ENCODE measurements around the gene RETSAT.

RETSAT gene

DNA sequence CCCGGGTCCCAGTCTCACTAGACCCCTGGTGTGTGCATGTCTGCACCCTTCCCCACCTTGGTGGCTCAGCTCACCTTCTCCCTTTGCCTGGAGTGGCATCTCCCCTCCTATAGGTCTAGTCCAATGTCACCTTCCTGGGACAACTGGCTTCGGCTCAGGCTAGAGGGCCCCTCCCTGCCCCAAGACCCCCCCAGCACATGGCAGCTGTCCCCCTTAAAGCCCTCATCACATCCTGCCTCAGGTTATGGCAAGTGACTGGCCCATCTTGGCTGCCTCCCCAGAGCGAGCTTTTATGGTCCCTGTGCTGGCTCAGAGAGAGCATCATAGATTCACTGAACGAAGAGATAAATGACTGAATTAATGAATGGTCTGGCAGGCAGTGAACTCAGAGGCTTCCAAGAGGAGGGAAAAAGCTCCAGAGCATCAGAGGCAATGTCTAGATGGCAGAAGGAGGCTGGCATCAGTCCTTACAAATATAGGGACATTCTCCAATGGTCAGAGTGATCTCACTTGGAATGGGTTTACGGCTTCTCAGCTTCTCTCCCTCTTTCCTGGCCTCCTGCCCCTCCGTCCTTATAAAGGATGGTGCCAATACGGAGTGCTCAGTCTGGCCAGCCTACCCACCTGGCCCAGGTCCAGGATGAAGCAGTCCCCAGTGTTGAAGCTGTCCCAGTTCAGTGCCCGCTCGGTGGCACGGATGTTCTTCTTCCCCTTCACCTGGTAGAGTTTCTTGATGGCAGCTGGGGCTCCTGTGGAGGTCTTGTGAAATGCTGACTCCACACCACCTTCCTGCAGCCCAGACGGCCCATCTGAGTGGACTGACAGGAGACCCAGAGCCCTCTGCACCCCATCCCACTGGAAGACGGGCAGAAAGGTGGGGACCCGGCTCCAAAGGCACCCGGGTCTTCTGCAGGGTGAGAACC, 46.5 kb upstream of the RETSAT start:
- CTCF ChIA-PET = interaction anchor here (0.8 kb wide), 1 partner anchor 20 kb away, joined by 3 read pairs; no protein-coding TSS in a partner anchor
- H3K4me1 ChIP-seq (ENCODE audit: control insufficient read depth, insufficient read depth, low read length) = no peaks in the 10 kb centered on the region
- no peak for TF ChIP-seq ZNF768 (tag by site-specific recombination; IDR thresholded peaks at IDR 0.05)
- TF ChIP-seq ZNF10 (tag by site-specific recombination; IDR thresholded peaks at IDR 0.05) = no peak
- no peak for TF ChIP-seq ZNF114 (tag by site-specific recombination; IDR thresholded peaks at IDR 0.05)
- no peak for TF ChIP-seq ZNF302 (tag by site-specific recombination; IDR thresholded peaks at IDR 0.05; ENCODE audit: low read depth)
- TF ChIP-seq KLF8 (tag by site-specific recombination; IDR thresholded peaks at IDR 0.05) = no peak
- TF ChIP-seq TRIM28 (IDR thresholded peaks at IDR 0.05; ENCODE audit: borderline replicate concordance, low read length) = no peak
- no peak for TF ChIP-seq ZIC2 (tag by site-specific recombination; IDR thresholded peaks at IDR 0.05)
- no peak for TF ChIP-seq REPIN1 (tag by site-specific recombination; IDR thresholded peaks at IDR 0.05; ENCODE audit: low read depth)
- TF ChIP-seq, protein P1, sequence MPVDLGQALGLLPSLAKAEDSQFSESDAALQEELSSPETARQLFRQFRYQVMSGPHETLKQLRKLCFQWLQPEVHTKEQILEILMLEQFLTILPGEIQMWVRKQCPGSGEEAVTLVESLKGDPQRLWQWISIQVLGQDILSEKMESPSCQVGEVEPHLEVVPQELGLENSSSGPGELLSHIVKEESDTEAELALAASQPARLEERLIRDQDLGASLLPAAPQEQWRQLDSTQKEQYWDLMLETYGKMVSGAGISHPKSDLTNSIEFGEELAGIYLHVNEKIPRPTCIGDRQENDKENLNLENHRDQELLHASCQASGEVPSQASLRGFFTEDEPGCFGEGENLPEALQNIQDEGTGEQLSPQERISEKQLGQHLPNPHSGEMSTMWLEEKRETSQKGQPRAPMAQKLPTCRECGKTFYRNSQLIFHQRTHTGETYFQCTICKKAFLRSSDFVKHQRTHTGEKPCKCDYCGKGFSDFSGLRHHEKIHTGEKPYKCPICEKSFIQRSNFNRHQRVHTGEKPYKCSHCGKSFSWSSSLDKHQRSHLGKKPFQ (tag by site-specific recombination; IDR thresholded peaks at IDR 0.05) = no peak
- no peak for TF ChIP-seq ZNF670 (tag by site-specific recombination; IDR thresholded peaks at IDR 0.05; ENCODE audit: low read depth)
- no peak for TF ChIP-seq ZNF2 (tag by site-specific recombination; IDR thresholded peaks at IDR 0.05)
- no peak for TF ChIP-seq ZNF747 (tag by site-specific recombination; IDR thresholded peaks at IDR 0.05)
- no peak for TF ChIP-seq KLF16 (tag by site-specific recombination; IDR thresholded peaks at IDR 0.05)
- no peak for TF ChIP-seq ZNF610 (tag by site-specific recombination; IDR thresholded peaks at IDR 0.05; ENCODE audit: borderline replicate concordance)
- no peak overlapping the region for H3K4me3 ChIP-seq (ENCODE audit: low read depth, low read length)
- no peaks in the 10 kb centered on the region for H3K36me3 ChIP-seq (ENCODE audit: control insufficient read depth in 2 of 2, insufficient read depth in 1 of 2, low read length in 2 of 2)
- H3K27ac ChIP-seq (ENCODE audit: extremely low read depth, low read depth, low read length) = no peak overlapping the region
- POLR2A ChIA-PET = interaction anchor here (1.3 kb wide), 1 partner anchor 138 kb away, joined by 3 read pairs; no protein-coding TSS in a partner anchor
- H3K9me3 ChIP-seq (ENCODE audit: control insufficient read depth, insufficient read depth, low read depth, low read length) = no peaks in the 10 kb centered on the region

DNA sequence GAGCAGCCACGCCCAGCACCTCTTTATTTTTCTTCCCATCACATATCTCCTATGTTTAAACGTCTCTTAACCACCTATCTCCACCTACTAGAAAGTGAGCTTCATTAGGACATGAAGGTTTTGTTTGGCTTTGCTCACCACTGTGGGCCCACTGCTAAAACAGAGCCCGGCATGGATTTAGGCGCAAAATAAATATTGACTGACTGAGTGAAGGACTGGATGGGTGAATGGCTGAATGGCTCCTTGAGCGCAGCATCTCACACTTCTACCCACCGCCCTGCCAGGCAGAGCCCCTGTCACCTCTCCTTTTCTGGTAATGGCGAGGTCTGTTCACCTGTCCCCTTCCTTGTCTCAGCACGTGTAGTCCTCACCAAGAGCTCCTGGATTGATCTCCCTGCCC, 45.7 kb upstream of the RETSAT start:
- Histone ChIP-seq H3K36me3 (ENCODE audit: control insufficient read depth in 2 of 2, insufficient read depth in 1 of 2, low read length in 2 of 2) (no peaks in the 10 kb centered on the region), H3K9me3 (ENCODE audit: control insufficient read depth, insufficient read depth, low read depth, low read length) (no peaks in the 10 kb centered on the region), H3K4me1 (ENCODE audit: control insufficient read depth, insufficient read depth, low read length) (no peaks in the 10 kb centered on the region), H3K27ac (ENCODE audit: extremely low read depth, low read depth, low read length) (no peak overlapping the region), H3K4me3 (ENCODE audit: low read depth, low read length) (no peak overlapping the region)
- ChIA-PET CTCF (interaction anchor here (0.8 kb wide), 1 partner anchor 21 kb away, joined by 3 read pairs; no protein-coding TSS in a partner anchor), POLR2A (interaction anchor here (1.3 kb wide), 1 partner anchor 138 kb away, joined by 3 read pairs; no protein-coding TSS in a partner anchor)
- TF ChIP-seq ZNF521 (tag by site-specific recombination; IDR thresholded peaks at IDR 0.05) (no peak), SP7 (tag by site-specific recombination; IDR thresholded peaks at IDR 0.05) (no peak), EGR2 (tag by site-specific recombination; IDR thresholded peaks at IDR 0.05; ENCODE audit: low read depth) (no peak), ZBTB7A (tag by site-specific recombination; IDR thresholded peaks at IDR 0.05; ENCODE audit: low read depth) (no peak), ZEB2 (tag by site-specific recombination; IDR thresholded peaks at IDR 0.05) (no peak), ZNF837 (tag by site-specific recombination; IDR thresholded peaks at IDR 0.05) (no peak), ZNF350 (tag by site-specific recombination; IDR thresholded peaks at IDR 0.05) (no peak), ZBTB48 (tag by site-specific recombination; IDR thresholded peaks at IDR 0.05) (no peak)
- TF ChIP-seq, protein P2, sequence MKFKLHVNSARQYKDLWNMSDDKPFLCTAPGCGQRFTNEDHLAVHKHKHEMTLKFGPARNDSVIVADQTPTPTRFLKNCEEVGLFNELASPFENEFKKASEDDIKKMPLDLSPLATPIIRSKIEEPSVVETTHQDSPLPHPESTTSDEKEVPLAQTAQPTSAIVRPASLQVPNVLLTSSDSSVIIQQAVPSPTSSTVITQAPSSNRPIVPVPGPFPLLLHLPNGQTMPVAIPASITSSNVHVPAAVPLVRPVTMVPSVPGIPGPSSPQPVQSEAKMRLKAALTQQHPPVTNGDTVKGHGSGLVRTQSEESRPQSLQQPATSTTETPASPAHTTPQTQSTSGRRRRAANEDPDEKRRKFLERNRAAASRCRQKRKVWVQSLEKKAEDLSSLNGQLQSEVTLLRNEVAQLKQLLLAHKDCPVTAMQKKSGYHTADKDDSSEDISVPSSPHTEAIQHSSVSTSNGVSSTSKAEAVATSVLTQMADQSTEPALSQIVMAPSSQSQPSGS (tag by site-specific recombination; IDR thresholded peaks at IDR 0.05; ENCODE audit: low read depth) = no peak
- TF ChIP-seq, protein P3, sequence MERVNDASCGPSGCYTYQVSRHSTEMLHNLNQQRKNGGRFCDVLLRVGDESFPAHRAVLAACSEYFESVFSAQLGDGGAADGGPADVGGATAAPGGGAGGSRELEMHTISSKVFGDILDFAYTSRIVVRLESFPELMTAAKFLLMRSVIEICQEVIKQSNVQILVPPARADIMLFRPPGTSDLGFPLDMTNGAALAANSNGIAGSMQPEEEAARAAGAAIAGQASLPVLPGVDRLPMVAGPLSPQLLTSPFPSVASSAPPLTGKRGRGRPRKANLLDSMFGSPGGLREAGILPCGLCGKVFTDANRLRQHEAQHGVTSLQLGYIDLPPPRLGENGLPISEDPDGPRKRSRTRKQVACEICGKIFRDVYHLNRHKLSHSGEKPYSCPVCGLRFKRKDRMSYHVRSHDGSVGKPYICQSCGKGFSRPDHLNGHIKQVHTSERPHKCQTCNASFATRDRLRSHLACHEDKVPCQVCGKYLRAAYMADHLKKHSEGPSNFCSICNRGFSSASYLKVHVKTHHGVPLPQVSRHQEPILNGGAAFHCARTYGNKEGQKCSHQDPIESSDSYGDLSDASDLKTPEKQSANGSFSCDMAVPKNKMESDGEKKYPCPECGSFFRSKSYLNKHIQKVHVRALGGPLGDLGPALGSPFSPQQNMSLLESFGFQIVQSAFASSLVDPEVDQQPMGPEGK (tag by site-specific recombination; IDR thresholded peaks at IDR 0.05) = no peak
- TF ChIP-seq, protein P4, sequence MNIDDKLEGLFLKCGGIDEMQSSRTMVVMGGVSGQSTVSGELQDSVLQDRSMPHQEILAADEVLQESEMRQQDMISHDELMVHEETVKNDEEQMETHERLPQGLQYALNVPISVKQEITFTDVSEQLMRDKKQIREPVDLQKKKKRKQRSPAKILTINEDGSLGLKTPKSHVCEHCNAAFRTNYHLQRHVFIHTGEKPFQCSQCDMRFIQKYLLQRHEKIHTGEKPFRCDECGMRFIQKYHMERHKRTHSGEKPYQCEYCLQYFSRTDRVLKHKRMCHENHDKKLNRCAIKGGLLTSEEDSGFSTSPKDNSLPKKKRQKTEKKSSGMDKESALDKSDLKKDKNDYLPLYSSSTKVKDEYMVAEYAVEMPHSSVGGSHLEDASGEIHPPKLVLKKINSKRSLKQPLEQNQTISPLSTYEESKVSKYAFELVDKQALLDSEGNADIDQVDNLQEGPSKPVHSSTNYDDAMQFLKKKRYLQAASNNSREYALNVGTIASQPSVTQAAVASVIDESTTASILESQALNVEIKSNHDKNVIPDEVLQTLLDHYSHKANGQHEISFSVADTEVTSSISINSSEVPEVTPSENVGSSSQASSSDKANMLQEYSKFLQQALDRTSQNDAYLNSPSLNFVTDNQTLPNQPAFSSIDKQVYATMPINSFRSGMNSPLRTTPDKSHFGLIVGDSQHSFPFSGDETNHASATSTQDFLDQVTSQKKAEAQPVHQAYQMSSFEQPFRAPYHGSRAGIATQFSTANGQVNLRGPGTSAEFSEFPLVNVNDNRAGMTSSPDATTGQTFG (tag by site-specific recombination; IDR thresholded peaks at IDR 0.05; ENCODE audit: borderline replicate concordance) = no peak
- TF ChIP-seq, protein P5, sequence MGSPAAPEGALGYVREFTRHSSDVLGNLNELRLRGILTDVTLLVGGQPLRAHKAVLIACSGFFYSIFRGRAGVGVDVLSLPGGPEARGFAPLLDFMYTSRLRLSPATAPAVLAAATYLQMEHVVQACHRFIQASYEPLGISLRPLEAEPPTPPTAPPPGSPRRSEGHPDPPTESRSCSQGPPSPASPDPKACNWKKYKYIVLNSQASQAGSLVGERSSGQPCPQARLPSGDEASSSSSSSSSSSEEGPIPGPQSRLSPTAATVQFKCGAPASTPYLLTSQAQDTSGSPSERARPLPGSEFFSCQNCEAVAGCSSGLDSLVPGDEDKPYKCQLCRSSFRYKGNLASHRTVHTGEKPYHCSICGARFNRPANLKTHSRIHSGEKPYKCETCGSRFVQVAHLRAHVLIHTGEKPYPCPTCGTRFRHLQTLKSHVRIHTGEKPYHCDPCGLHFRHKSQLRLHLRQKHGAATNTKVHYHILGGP (tag by site-specific recombination; IDR thresholded peaks at IDR 0.05) = no peak

Measured in HEK293 (cell line).